ENCODE measurements around the gene ZBTB6. TPM values are rescaled to one million over a fixed set of nuclear protein-coding genes. Genes with fewer than 3 reads are reported as not detected.
A peak's percentile ranks its signal among the peaks of the same experiment; 100 is the strongest.

The ZBTB6 gene
- total RNA-seq, 4 donors from 2014 or later, result 3.8 to 39.1 (median 13.3) TPM

DNA sequence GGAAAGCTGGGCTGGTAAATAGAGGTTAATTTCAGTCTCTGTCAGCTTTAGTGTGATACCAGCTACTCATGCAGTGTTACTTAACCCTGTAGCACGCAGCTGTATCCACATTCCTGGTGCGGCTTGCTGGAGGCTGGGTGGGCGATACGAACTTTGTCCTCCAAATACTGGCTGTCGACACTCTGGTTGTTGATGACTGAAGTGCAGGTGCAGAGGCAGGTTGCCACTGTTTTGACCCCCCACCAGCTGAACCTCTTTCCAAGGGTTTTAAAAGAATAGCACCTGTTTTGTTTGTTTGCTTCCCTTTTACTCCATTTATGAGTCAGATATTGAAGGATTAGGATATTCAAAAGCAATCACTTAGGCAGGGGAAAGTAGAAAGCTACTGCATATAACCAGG, 23.3 kb upstream of the ZBTB6 start:
- H3K9me3 ChIP-seq, result no peaks in the 10 kb centered on the region
- H3K27me3 ChIP-seq, result no peaks in the 10 kb centered on the region
- no peak overlapping the region for H3K4me3 ChIP-seq
- no peak overlapping the region for H3K27ac ChIP-seq
- no peak for DNase-seq
- no peaks in the 10 kb centered on the region for H3K36me3 ChIP-seq
- no peak for TF ChIP-seq POLR2A (IDR thresholded peaks at IDR 0.05)
- TF ChIP-seq, protein P1, sequence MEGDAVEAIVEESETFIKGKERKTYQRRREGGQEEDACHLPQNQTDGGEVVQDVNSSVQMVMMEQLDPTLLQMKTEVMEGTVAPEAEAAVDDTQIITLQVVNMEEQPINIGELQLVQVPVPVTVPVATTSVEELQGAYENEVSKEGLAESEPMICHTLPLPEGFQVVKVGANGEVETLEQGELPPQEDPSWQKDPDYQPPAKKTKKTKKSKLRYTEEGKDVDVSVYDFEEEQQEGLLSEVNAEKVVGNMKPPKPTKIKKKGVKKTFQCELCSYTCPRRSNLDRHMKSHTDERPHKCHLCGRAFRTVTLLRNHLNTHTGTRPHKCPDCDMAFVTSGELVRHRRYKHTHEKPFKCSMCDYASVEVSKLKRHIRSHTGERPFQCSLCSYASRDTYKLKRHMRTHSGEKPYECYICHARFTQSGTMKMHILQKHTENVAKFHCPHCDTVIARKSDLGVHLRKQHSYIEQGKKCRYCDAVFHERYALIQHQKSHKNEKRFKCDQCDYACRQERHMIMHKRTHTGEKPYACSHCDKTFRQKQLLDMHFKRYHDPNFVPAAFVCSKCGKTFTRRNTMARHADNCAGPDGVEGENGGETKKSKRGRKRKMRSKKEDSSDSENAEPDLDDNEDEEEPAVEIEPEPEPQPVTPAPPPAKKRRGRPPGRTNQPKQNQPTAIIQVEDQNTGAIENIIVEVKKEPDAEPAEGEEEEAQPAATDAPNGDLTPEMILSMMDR (IDR thresholded peaks at IDR 0.05), result no peak
- intact Hi-C loops (cut with DNase I; ENCODE audit: low total_unique reads), result no loop called here
- peaks cover 0 to 4% of the 10 kb centered on the region in 2 donors for H3K4me1 ChIP-seq

DNA sequence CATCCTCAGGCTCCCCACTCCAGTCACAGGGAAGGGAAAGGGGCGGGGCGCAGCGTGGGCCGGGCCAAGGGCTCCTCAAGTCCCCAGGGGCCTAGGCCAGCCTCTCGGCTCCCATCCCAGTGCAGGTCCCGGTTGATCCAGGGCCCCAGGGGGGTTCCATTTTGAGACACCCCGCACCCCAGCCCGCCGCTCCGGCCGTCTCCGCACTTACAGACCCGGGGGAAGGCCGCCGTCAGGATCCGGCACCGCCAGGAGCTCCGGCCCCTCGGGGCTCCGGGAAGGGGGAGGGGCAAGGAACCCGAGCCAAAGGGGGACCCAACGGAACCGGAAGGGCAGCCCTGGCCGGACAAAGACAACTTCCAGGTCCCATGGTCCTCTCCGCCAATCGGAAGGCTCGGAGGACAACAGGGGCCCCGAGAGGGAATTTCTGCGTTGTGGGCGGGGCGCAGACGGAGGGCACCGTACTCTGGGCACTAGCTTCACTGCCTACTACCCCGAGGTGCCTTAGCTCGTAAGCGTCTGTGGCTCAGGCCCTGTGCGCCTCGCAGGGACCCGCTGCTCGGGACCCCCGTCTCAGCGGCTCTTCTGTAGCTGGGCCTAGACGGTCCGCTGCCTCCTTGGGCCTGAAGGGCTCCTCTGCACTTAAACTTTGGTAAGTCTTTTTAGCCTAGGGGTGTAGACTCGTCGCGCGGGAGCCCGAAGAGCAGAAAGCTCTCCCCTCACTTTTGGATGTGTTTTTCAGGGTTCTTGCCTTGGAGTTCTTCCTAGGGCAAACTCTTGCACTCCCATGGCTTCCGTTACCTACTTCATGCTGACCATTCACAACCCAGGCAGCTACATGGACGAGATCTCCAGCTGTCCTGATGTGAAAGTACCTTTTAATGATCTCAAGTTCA, 18.4 kb upstream of the ZBTB6 start, which contains the start of gene ZBTB26:
ZBTB26 (minus strand) TSS at position 287 of the 896 bp plus-strand sequence. CDS start 11,578 bp downstream, outside the sequence.
- intact Hi-C loops (cut with DNase I; ENCODE audit: low total_unique reads), result no loop called here

DNA sequence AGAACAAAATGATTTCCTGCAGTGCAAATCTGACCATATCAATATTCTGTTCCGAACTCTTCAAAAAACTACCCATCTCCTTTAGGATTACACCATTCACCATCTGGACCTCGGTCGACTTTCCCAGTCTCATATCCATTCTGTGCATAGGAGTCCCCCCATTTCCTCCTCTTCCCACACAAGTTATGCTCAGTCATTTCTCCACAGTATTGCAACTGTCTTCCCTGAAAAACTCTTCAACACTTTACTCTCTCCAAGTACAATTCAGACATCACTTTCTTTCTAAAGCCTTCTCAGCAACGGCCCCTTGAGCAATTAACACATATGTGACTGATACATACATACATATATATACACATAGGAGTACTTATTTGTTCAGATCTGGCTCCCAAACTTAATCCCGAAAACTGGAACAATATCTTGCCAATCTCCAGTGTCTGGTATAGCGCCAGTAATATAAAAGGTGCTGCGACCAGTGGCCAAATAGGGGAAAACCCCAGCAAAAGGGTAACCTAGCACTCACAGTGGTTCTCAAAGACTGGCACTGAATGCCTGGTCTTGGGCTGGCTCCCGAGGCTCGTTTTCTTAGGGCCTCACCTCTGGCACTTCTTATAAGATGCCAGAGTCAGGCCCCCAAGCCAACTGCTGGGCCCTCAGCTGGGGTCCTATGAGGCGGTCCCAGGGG, 17.6 kb upstream of the ZBTB6 start:
- Histone ChIP-seq H3K36me3 (no peaks in the 10 kb centered on the region), H3K27ac (peak overlapping the region; percentile 73 to 82), H3K27me3 (no peaks in the 10 kb centered on the region), H3K9me3 (no peaks in the 10 kb centered on the region), H3K4me3 (peak overlapping the region; percentile 71 to 86), H3K4me1 (peaks cover 0 to 4% of the 10 kb centered on the region in 2 donors)
- no peak for DNase-seq
- intact Hi-C loops (cut with DNase I; ENCODE audit: low total_unique reads), result no loop called here
- no peak for TF ChIP-seq POLR2A (IDR thresholded peaks at IDR 0.05)
- TF ChIP-seq, protein P1 (IDR thresholded peaks at IDR 0.05), result no peak

More for the DNA sequence above, 18.4 kb upstream of the ZBTB6 start, which contains the start of gene ZBTB26:
- H3K4me3 ChIP-seq, result peak within 1 kb of the TSS; percentile 71 to 86
- peak; percentile 20 to 47 for TF ChIP-seq POLR2A (IDR thresholded peaks at IDR 0.05)
- TF ChIP-seq, protein P1 (IDR thresholded peaks at IDR 0.05), result no peak
- peak within 1 kb of the TSS; percentile 73 to 82 for H3K27ac ChIP-seq
- DNase-seq, result peak; percentile 90 to 92
- peaks cover 0 to 4% of the 10 kb centered on the region in 2 donors for H3K4me1 ChIP-seq
- no peaks in the 10 kb centered on the region for H3K36me3 ChIP-seq
- no peaks in the 10 kb centered on the region for H3K27me3 ChIP-seq
- H3K9me3 ChIP-seq, result no peaks in the 10 kb centered on the region

DNA sequence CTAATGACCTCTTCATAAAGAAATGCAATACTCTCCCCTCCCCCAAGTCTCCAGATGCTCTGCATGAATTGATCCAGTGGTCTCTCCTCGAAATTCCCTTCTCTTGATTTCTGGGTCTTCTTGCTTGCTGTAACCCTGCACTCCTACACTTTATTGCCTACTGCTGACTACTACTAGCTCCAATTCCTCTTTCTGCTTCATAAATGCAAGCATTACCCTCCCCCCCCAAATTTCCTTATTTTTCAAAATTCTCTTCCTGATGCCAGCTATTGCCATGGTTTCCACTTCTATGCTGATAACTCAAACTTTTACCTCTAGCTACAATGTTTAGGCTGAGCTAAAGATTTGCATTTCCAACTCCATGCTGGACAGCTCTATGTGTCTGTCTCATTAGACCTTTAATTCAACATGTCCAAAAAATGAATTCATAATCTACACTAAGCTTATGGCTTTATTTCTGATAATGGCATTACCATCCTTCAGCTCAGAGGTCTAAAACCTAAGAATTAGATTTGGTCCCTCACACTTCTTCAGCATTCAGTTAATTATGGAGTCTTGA, 16.8 kb upstream of the ZBTB6 start:
- intact Hi-C loops (cut with DNase I; ENCODE audit: low total_unique reads), result no loop called here
- no peaks in the 10 kb centered on the region for H3K27me3 ChIP-seq
- H3K4me3 ChIP-seq, result no peak overlapping the region
- TF ChIP-seq POLR2A (IDR thresholded peaks at IDR 0.05), result no peak
- TF ChIP-seq, protein P1 (IDR thresholded peaks at IDR 0.05), result no peak
- H3K27ac ChIP-seq, result no peak overlapping the region
- DNase-seq, result no peak
- no peaks in the 10 kb centered on the region for H3K9me3 ChIP-seq
- H3K4me1 ChIP-seq, result peaks cover 0 to 4% of the 10 kb centered on the region in 2 donors
- no peaks in the 10 kb centered on the region for H3K36me3 ChIP-seq

Data from uterus (tissue), 4 donors.